HepG2 (cell line): ENCODE results near the gene SVOP. TPM values are rescaled to one million over a fixed set of nuclear protein-coding genes. Genes with fewer than 3 reads are reported as not detected.

Experiments used
- AKNA ChIP-seq: sonication (generic); formaldehyde crosslinking; IDR thresholded peaks from 2 replicates; pipeline ENCODE4 v1.4.0; 2020; ENCODE audit warnings: missing genetic modification reagents, borderline replicate concordance
- CCDC6 ChIP-seq: sonication (generic); formaldehyde crosslinking; IDR thresholded peaks from 2 replicates; pipeline ENCODE4 v1.8.1; 2022; ENCODE audit warnings: mild to moderate bottlenecking, missing genetic modification reagents, moderate library complexity
- CEBPG ChIP-seq: IDR thresholded peaks from 2 replicates; pipeline ENCODE4 v1.6.1; 2016
- ELF3 ChIP-seq: IDR thresholded peaks from 2 replicates; pipeline ENCODE4 v1.6.1; 2016; ENCODE audit warnings: missing genetic modification reagents, missing compliant biosample characterization
- HNF1A ChIP-seq, 2 experiments: sonication (generic) in 1 of 2; formaldehyde crosslinking in 1 of 2; IDR thresholded peaks; 2 replicates each; pipeline versions ENCODE4 v1.4.0 to v1.6.1; 2016 to 2020; ENCODE audit warnings: borderline replicate concordance in 1 of 2, low read depth in 1 of 2, mild to moderate bottlenecking in 1 of 2, missing genetic modification reagents in 1 of 2
- HOMEZ ChIP-seq: IDR thresholded peaks from 2 replicates; pipeline ENCODE4 v1.6.1; 2016; ENCODE audit warnings: low read depth
- KDM6A ChIP-seq: IDR thresholded peaks from 2 replicates; pipeline ENCODE4 v1.6.1; 2016; ENCODE audit warnings: low read depth
- KLF9 ChIP-seq: IDR thresholded peaks from 2 replicates; pipeline ENCODE4 v1.6.1; 2016; ENCODE audit warnings: low read depth
- MIER3 ChIP-seq: IDR thresholded peaks from 2 replicates; pipeline ENCODE4 v1.6.1; 2016; ENCODE audit warnings: missing compliant biosample characterization, borderline replicate concordance
- RFXANK ChIP-seq: IDR thresholded peaks from 2 replicates; pipeline ENCODE4 v1.6.1; 2016
- TFE3 ChIP-seq: IDR thresholded peaks from 2 replicates; pipeline ENCODE4 v1.6.1; 2016
- ZBTB38 ChIP-seq: sonication (generic); formaldehyde crosslinking; IDR thresholded peaks from 2 replicates; pipeline ENCODE4 v1.5.1; 2020; ENCODE audit warnings: mild to moderate bottlenecking, missing genetic modification reagents
- ZBTB7A ChIP-seq: sonication (generic); formaldehyde crosslinking; IDR thresholded peaks from 2 replicates; pipeline ENCODE4 v1.8.0; 2022; ENCODE audit warnings: mild to moderate bottlenecking, missing genetic modification reagents
- ZFP62 ChIP-seq: sonication (generic); formaldehyde crosslinking; IDR thresholded peaks from 2 replicates; pipeline ENCODE4 v1.4.0; 2020; ENCODE audit warnings: missing genetic modification reagents
- ZNF12 ChIP-seq: sonication (generic); formaldehyde crosslinking; IDR thresholded peaks from 2 replicates; pipeline ENCODE4 v1.5.0; 2020; ENCODE audit warnings: missing genetic modification reagents
- ZNF766 ChIP-seq: sonication (generic); formaldehyde crosslinking; IDR thresholded peaks from 2 replicates; pipeline ENCODE4 v1.5.0; 2020; ENCODE audit warnings: missing genetic modification reagents, borderline replicate concordance
- ZNF777 ChIP-seq: sonication (generic); formaldehyde crosslinking; IDR thresholded peaks from 2 replicates; pipeline ENCODE4 v1.4.0; 2020; ENCODE audit warnings: missing genetic modification reagents
- polyA plus RNA-seq, 8 experiments: library from polyadenylated mRNA; depleted of rRNA in 3 of 8; stranded (reverse) in 7 of 8; unstranded in 1 of 8; fragments of >200 nt; fragmentation: Illumina TruSeq in 4 of 8; extraction: Trizol in 4 of 8; gene quantifications; 2 replicates each; pipeline versions ENCODE4 v1.2.1 to v1.2.3, GENCODE V29; 2011 to 2016; ENCODE audit warnings: low read depth in 4 of 8, missing spikeins in 1 of 8, mixed read lengths in 1 of 8; ENCODE audit not compliant: insufficient read depth in 1 of 8
- total RNA-seq, 5 experiments: library from RNA; depleted of rRNA; stranded (reverse); fragments of >200 nt; fragmentation: Illumina TruSeq; extraction: Trizol; gene quantifications; 2 replicates each; pipeline ENCODE4 v1.2.3, GENCODE V29; 2016; ENCODE audit warnings: low read depth in 1 of 5

SVOP gene
- total and polyA plus RNA-seq, 2 of the 13 experiments (the other 11 are each of a cell fraction or from before 2014, with no cell fraction given), result not detected

GRCh38 chr12:109065154-109065852 lies 44.4 kb upstream of the SVOP start (continued):
- TF ChIP-seq TFE3 (no peak), AKNA (no peak), MIER3 (CRISPR knock-in tag) (0 out of 2 replicates have a peak, but pooled peaks have one; percentile 8), ELF3 (CRISPR knock-in tag) (peak; percentile 34; the same call in 1 of the 2 replicates), ZNF12 (CRISPR knock-in tag) (no peak), KLF9 (CRISPR knock-in tag) (no peak), KDM6A (CRISPR knock-in tag) (peak; percentile 67), HNF1A (IDR thresholded peaks at IDR 0.05; ENCODE audit: low read depth) (peak; percentile 91), HNF1A (CRISPR knock-in tag; IDR thresholded peaks at IDR 0.05; ENCODE audit: borderline replicate concordance) (peak; percentile 91), CCDC6 (no peak), ZBTB7A (CRISPR knock-in tag) (no peak), ZNF777 (no peak), ZFP62 (CRISPR knock-in tag) (no peak), ZNF766 (no peak; the same call in 1 of the 2 replicates), HOMEZ (CRISPR knock-in tag) (0 out of 2 replicates have a peak, but pooled peaks have one; percentile 15), CEBPG (CRISPR knock-in tag) (0 out of 2 replicates have a peak, but pooled peaks have one; percentile 14), RFXANK (no peak), ZBTB38 (no peak)
